ENCODE results near the gene B9D1. TPM values are rescaled to one million over a fixed set of nuclear protein-coding genes. Genes with fewer than 3 reads are reported as not detected.

The B9D1 gene
- total and polyA plus RNA-seq, 2 of the 13 experiments (the other 11 are each of a cell fraction or from before 2014, with no cell fraction given) = 27.7 to 31.1 TPM

GRCh38 chr17:19317359-19318095 lies 45.0 kb downstream of the B9D1 start (continued):
- TF ChIP-seq ZNF318 (CRISPR knock-in tag; IDR thresholded peaks at IDR 0.05) (no peak), MAF1 (CRISPR knock-in tag; IDR thresholded peaks at IDR 0.05; ENCODE audit: borderline replicate concordance) (no peak), ZNF367 (CRISPR knock-in tag; IDR thresholded peaks at IDR 0.05; ENCODE audit: borderline replicate concordance) (no peak), ZNF556 (CRISPR knock-in tag; IDR thresholded peaks at IDR 0.05; ENCODE audit: borderline replicate concordance) (no peak; the same call in 1 of the 2 replicates), CCDC6 (CRISPR knock-in tag; IDR thresholded peaks at IDR 0.05) (0 out of 2 replicates have a peak, but pooled peaks have one; percentile 26), ZC3H4 (CRISPR knock-in tag; IDR thresholded peaks at IDR 0.05; ENCODE audit: borderline replicate concordance) (no peak), ZNF234 (CRISPR knock-in tag; conservative IDR thresholded peaks at IDR 0.05) (no peak), BRCA1 (CRISPR knock-in tag; IDR thresholded peaks at IDR 0.05) (no peak), HOXA3 (CRISPR knock-in tag; IDR thresholded peaks at IDR 0.05) (peak; percentile 45), RXRA (CRISPR knock-in tag; IDR thresholded peaks at IDR 0.05) (peak; percentile 68), ZBTB8A (CRISPR knock-in tag; IDR thresholded peaks at IDR 0.05; ENCODE audit: borderline replicate concordance, low read depth) (no peak), BHLHE40 (IDR thresholded peaks at IDR 0.05; ENCODE audit: low read length) (peak; percentile 19; the same call in 1 of the 2 replicates)
- TF ChIP-seq, protein P1, sequence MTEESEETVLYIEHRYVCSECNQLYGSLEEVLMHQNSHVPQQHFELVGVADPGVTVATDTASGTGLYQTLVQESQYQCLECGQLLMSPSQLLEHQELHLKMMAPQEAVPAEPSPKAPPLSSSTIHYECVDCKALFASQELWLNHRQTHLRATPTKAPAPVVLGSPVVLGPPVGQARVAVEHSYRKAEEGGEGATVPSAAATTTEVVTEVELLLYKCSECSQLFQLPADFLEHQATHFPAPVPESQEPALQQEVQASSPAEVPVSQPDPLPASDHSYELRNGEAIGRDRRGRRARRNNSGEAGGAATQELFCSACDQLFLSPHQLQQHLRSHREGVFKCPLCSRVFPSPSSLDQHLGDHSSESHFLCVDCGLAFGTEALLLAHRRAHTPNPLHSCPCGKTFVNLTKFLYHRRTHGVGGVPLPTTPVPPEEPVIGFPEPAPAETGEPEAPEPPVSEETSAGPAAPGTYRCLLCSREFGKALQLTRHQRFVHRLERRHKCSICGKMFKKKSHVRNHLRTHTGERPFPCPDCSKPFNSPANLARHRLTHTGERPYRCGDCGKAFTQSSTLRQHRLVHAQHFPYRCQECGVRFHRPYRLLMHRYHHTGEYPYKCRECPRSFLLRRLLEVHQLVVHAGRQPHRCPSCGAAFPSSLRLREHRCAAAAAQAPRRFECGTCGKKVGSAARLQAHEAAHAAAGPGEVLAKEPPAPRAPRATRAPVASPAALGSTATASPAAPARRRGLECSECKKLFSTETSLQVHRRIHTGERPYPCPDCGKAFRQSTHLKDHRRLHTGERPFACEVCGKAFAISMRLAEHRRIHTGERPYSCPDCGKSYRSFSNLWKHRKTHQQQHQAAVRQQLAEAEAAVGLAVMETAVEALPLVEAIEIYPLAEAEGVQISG (CRISPR knock-in tag; IDR thresholded peaks at IDR 0.05) = peak; percentile 80
- TF ChIP-seq, protein P2, sequence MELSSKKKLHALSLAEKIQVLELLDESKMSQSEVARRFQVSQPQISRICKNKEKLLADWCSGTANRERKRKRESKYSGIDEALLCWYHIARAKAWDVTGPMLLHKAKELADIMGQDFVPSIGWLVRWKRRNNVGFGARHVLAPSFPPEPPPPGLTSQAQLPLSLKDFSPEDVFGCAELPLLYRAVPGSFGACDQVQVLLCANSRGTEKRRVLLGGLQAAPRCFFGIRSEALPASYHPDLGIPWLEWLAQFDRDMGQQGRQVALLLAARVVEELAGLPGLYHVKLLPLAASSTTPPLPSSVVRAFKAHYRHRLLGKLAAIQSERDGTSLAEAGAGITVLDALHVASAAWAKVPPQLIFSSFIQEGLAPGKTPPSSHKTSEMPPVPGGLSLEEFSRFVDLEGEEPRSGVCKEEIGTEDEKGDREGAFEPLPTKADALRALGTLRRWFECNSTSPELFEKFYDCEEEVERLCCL (CRISPR knock-in tag; IDR thresholded peaks at IDR 0.05; ENCODE audit: borderline replicate concordance) = no peak
- TF ChIP-seq, protein P3, sequence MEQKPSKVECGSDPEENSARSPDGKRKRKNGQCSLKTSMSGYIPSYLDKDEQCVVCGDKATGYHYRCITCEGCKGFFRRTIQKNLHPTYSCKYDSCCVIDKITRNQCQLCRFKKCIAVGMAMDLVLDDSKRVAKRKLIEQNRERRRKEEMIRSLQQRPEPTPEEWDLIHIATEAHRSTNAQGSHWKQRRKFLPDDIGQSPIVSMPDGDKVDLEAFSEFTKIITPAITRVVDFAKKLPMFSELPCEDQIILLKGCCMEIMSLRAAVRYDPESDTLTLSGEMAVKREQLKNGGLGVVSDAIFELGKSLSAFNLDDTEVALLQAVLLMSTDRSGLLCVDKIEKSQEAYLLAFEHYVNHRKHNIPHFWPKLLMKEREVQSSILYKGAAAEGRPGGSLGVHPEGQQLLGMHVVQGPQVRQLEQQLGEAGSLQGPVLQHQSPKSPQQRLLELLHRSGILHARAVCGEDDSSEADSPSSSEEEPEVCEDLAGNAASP (CRISPR knock-in tag; IDR thresholded peaks at IDR 0.05; ENCODE audit: borderline replicate concordance) = 0 out of 2 replicates have a peak, but pooled peaks have one; percentile 32
